ENCODE results near the gene KIF21B.

Gene KIF21B

GRCh38 chr1:200921571-200922110, 101.9 kb downstream of the KIF21B start:
- Histone ChIP-seq H2AFZ (ENCODE audit: low read depth) (no peak overlapping the region), H3K4me2 (no peak overlapping the region), H3K9ac (no peak overlapping the region), H4K20me1 (ENCODE audit: insufficient read depth) (no peaks in the 10 kb centered on the region), H3K27me3 (ENCODE audit: insufficient read depth, low read depth) (no peaks in the 10 kb centered on the region), H3K4me1 (ENCODE audit: low read depth, poor library complexity, severe bottlenecking) (no peaks in the 10 kb centered on the region), H3K79me2 (ENCODE audit: insufficient read depth, low read depth) (no peaks in the 10 kb centered on the region), H3K36me3 (ENCODE audit: insufficient read depth) (no peaks in the 10 kb centered on the region), H3K27ac (no peak overlapping the region), H3K4me3 (IDR thresholded peaks at IDR 0.05; ENCODE audit: insufficient read depth, low read depth, low read length) (no peak overlapping the region)
- no peak for TF ChIP-seq CTCF (conservative IDR thresholded peaks at IDR 0.05; ENCODE audit: low read depth, low read length)
